Measurements from ENCODE around the gene UQCRC1.

The UQCRC1 gene

DNA sequence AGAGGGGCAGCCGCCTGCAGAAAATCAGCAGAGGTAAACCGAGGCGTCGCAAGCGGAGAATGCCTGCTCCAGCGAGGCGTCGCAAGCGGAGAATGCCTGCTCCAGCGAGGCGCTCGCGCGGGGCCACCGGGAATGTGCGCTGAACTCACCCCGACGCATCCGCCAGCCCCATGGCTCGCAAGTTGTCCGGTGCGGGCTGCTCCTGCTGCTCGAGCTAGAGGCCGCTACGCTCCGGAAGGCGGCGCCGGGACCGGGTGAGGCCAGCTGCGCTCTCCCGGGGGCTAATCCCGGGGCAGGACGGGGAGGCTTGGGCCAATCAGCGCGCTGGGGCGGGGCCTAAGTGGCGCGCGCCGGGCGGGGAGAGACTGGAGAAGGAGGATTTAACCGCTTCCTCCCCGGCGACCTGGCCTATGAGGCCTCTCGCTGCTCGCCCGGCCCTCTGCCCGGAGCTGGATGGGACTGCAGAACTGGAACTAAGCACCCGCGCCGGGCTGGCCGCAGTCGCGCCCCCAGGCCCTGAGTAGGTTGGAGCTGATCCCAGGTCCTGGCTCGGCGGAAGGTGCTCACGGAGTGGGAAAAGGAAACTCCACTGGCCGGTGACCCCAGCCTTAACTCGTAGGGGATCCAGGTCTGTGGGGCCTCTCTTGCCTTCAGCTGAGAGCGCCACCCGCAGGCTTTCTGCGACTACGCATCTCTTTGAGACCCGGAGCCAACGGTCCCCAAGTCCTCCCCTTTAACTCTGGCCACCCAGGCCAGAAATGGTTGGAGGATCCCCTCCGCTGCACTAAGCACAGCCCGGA lies 26.0 kb upstream of the UQCRC1 start, which contains the start of gene SLC26A6:
SLC26A6 (minus strand) TSS at position 240 of the 800 bp plus-strand sequence; CDS start at position 172, 68 bp downstream.
- Histone ChIP-seq H3K27ac (ENCODE audit: low read depth, low read length) (peak within 1 kb of the TSS; percentile 34), H3F3A (ENCODE audit: control insufficient read depth, insufficient read depth) (no peaks in the 10 kb centered on the region), H3K4me3 (ENCODE audit: low read length) (peak within 1 kb of the TSS; percentile 80), H3K27me3 (ENCODE audit: control insufficient read depth, low read length) (no peaks in the 10 kb centered on the region), H3K79me2 (ENCODE audit: control insufficient read depth, low read length) (no peaks in the 10 kb centered on the region), H3K4me1 (ENCODE audit: control insufficient read depth, low read length) (peaks cover 18% of the 10 kb centered on the region), H3K9me3 (ENCODE audit: control insufficient read depth, insufficient read depth, low read length) (no peaks in the 10 kb centered on the region), H3K9me2 (replicated peaks; ENCODE audit: control insufficient read depth, low read length) (no peaks in the 10 kb centered on the region), H3K4me2 (ENCODE audit: low read length) (peak within 1 kb of the TSS; percentile 90), H4K20me1 (ENCODE audit: control insufficient read depth, insufficient read depth, low read depth, low read length) (no peaks in the 10 kb centered on the region), H3K36me3 (ENCODE audit: control insufficient read depth, low read length) (peaks cover 12% of the 10 kb centered on the region)
- TF ChIP-seq, protein P1, sequence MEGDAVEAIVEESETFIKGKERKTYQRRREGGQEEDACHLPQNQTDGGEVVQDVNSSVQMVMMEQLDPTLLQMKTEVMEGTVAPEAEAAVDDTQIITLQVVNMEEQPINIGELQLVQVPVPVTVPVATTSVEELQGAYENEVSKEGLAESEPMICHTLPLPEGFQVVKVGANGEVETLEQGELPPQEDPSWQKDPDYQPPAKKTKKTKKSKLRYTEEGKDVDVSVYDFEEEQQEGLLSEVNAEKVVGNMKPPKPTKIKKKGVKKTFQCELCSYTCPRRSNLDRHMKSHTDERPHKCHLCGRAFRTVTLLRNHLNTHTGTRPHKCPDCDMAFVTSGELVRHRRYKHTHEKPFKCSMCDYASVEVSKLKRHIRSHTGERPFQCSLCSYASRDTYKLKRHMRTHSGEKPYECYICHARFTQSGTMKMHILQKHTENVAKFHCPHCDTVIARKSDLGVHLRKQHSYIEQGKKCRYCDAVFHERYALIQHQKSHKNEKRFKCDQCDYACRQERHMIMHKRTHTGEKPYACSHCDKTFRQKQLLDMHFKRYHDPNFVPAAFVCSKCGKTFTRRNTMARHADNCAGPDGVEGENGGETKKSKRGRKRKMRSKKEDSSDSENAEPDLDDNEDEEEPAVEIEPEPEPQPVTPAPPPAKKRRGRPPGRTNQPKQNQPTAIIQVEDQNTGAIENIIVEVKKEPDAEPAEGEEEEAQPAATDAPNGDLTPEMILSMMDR (IDR thresholded peaks at IDR 0.05; ENCODE audit: low read depth, low read length, poor library complexity, severe bottlenecking), result peak; percentile 96
- TF ChIP-seq EZH2phosphoT487 (IDR thresholded peaks at IDR 0.05; ENCODE audit: borderline replicate concordance, low read length), result no peak

DNA sequence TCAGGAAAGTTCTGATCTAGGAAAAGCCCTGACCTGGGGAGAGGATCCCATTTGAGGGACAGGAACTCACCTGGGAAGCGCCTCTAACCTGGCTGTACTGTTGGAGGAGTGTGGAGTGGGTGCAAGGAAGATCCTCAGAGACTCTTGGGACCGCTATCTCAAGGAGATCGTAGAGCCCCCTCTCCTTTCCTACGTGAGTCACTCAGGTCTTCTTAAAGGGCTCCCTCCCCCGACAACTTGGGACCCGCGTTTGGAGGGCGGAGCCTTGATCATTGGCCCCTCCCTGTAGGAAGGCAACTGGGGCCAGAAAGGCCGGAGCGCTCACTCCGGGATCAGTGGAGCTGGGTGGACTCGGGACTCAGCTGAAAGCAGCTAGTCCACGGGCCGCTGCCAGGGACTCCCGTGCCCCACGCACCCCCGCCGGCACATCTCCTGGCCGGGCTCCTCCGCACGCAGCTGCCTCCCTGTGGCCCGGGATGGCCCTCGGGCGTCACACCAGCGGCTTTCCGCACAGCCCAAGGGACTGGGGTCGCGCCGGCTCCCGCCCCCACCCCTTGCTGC lies 25.3 kb upstream of the UQCRC1 start:
- no peaks in the 10 kb centered on the region for H3K9me3 ChIP-seq (ENCODE audit: control insufficient read depth, insufficient read depth, low read length)
- H3K27ac ChIP-seq (ENCODE audit: low read depth, low read length), result peak overlapping the region; percentile 34
- peaks cover 18% of the 10 kb centered on the region for H3K4me1 ChIP-seq (ENCODE audit: control insufficient read depth, low read length)
- no peaks in the 10 kb centered on the region for H3K27me3 ChIP-seq (ENCODE audit: control insufficient read depth, low read length)
- no peaks in the 10 kb centered on the region for H3K79me2 ChIP-seq (ENCODE audit: control insufficient read depth, low read length)
- peak overlapping the region; percentile 80 for H3K4me3 ChIP-seq (ENCODE audit: low read length)
- H3K9me2 ChIP-seq (replicated peaks; ENCODE audit: control insufficient read depth, low read length), result no peaks in the 10 kb centered on the region
- no peaks in the 10 kb centered on the region for H4K20me1 ChIP-seq (ENCODE audit: control insufficient read depth, insufficient read depth, low read depth, low read length)
- H3K4me2 ChIP-seq (ENCODE audit: low read length), result peak overlapping the region; percentile 90
- no peaks in the 10 kb centered on the region for H3F3A ChIP-seq (ENCODE audit: control insufficient read depth, insufficient read depth)
- peaks cover 12% of the 10 kb centered on the region for H3K36me3 ChIP-seq (ENCODE audit: control insufficient read depth, low read length)
- TF ChIP-seq EZH2phosphoT487 (IDR thresholded peaks at IDR 0.05; ENCODE audit: borderline replicate concordance, low read length), result no peak
- TF ChIP-seq, protein P1 (IDR thresholded peaks at IDR 0.05; ENCODE audit: low read depth, low read length, poor library complexity, severe bottlenecking), result no peak

DNA sequence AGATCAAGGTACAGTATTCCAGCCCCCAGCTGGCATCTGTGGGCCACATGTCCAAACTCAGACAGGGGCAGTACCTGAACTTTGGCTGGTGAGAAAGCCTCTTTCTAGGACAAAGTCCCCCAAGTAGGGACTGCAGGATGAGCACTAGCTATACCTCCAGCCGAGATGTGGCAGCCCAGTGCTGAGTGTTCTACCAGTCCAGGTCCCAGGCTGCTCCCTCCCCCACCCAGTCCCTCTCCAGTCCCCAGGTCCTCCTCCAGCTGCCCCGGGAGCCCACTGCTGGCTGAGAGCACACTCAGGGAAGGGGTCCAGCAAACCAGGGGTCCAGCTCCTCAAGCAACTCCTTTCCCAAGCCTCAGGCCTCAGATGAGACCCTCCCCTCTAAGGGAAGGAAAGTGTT lies 24.3 kb upstream of the UQCRC1 start:
- Histone ChIP-seq H3K36me3 (ENCODE audit: control insufficient read depth, low read length) (peaks cover 12% of the 10 kb centered on the region), H3K27ac (ENCODE audit: low read depth, low read length) (no peak overlapping the region), H3K9me2 (replicated peaks; ENCODE audit: control insufficient read depth, low read length) (no peaks in the 10 kb centered on the region), H3F3A (ENCODE audit: control insufficient read depth, insufficient read depth) (no peaks in the 10 kb centered on the region), H3K4me3 (ENCODE audit: low read length) (no peak overlapping the region), H3K4me1 (ENCODE audit: control insufficient read depth, low read length) (peaks cover 18% of the 10 kb centered on the region), H4K20me1 (ENCODE audit: control insufficient read depth, insufficient read depth, low read depth, low read length) (no peaks in the 10 kb centered on the region), H3K27me3 (ENCODE audit: control insufficient read depth, low read length) (no peaks in the 10 kb centered on the region), H3K4me2 (ENCODE audit: low read length) (peak overlapping the region; percentile 90; the same call in 1 of the 2 replicates), H3K9me3 (ENCODE audit: control insufficient read depth, insufficient read depth, low read length) (no peaks in the 10 kb centered on the region), H3K79me2 (ENCODE audit: control insufficient read depth, low read length) (no peaks in the 10 kb centered on the region)
- TF ChIP-seq, protein P1 (IDR thresholded peaks at IDR 0.05; ENCODE audit: low read depth, low read length, poor library complexity, severe bottlenecking), result no peak
- TF ChIP-seq EZH2phosphoT487 (IDR thresholded peaks at IDR 0.05; ENCODE audit: borderline replicate concordance, low read length), result no peak
